OCI-LY1 (cell line): ENCODE results near the gene PIP4K2A.

Experiments
- H2AFZ ChIP-seq: fragments of 200-600 bp; sonication (generic), shearing (Covaris generic); 2 replicates; pipeline ENCODE4 v1.6.0; 2014; ENCODE audit warnings: antibody characterized with exemption, mild to moderate bottlenecking, low read length
- H3F3A ChIP-seq: fragments of 200-600 bp; sonication (generic), shearing (Covaris generic); 2 replicates; pipeline ENCODE4 v1.6.0; 2014; ENCODE audit warnings: mild to moderate bottlenecking, antibody characterized with exemption, low read length, moderate library complexity; ENCODE audit not compliant: insufficient read depth
- H3K27ac ChIP-seq: fragments of 200-600 bp; sonication (generic); 2 replicates; pipeline ENCODE4 v1.5.1; 2014; ENCODE audit warnings: low read length, mixed run types, mild to moderate bottlenecking, low read depth; ENCODE audit not compliant: poor library complexity, severe bottlenecking
- H3K27me3 ChIP-seq: fragments of 200-600 bp; sonication (generic); 2 replicates; pipeline ENCODE4 v1.6.0; 2014; ENCODE audit warnings: antibody characterized with exemption, mild to moderate bottlenecking, low read length, moderate library complexity; ENCODE audit not compliant: insufficient read depth
- H3K36me3 ChIP-seq: fragments of 200-600 bp; sonication (generic); 2 replicates; pipeline ENCODE4 v1.6.1; 2014; ENCODE audit warnings: mild to moderate bottlenecking, antibody characterized with exemption, low read length, moderate library complexity, mixed read lengths; ENCODE audit not compliant: insufficient read depth
- H3K4me1 ChIP-seq: fragments of 200-600 bp; sonication (generic); 2 replicates; pipeline ENCODE4 v1.5.1; 2014; ENCODE audit warnings: mild to moderate bottlenecking, low read length, moderate library complexity; ENCODE audit not compliant: insufficient read depth, severe bottlenecking
- H3K4me2 ChIP-seq: fragments of 200-600 bp; sonication (generic), shearing (Covaris generic); 2 replicates; pipeline ENCODE4 v1.6.1; 2014; ENCODE audit warnings: low read length
- H3K4me3 ChIP-seq: fragments of 200-600 bp; sonication (generic); 2 replicates; pipeline ENCODE4 v1.5.1; 2014; ENCODE audit warnings: low read length, low read depth, mild to moderate bottlenecking, mixed read lengths; ENCODE audit not compliant: poor library complexity, severe bottlenecking
- H3K79me2 ChIP-seq: fragments of 200-600 bp; shearing (Covaris generic); 2 replicates; pipeline ENCODE4 v1.6.1; 2016; ENCODE audit warnings: mixed run types, low read length, mixed read lengths; ENCODE audit not compliant: insufficient read depth
- H3K9ac ChIP-seq: fragments of 200-600 bp; sonication (generic), shearing (Covaris generic); 2 replicates; pipeline ENCODE4 v1.6.1; 2014; ENCODE audit warnings: mild to moderate bottlenecking, low read length, mixed read lengths
- H3K9me2 ChIP-seq: fragments of 200-600 bp; sonication (generic), shearing (Covaris generic); 2 replicates; pipeline ENCODE4 v1.6.1; 2014; ENCODE audit warnings: low read depth, mild to moderate bottlenecking, low read length, mixed read lengths
- H3K9me3 ChIP-seq: fragments of 200-600 bp; shearing (Covaris generic); 2 replicates; pipeline ENCODE4 v1.6.1; 2014; ENCODE audit warnings: low read length, mixed read lengths
- H4K20me1 ChIP-seq: fragments of 200-600 bp; sonication (generic), shearing (Covaris generic); 2 replicates; pipeline ENCODE4 v1.6.0; 2016; ENCODE audit warnings: mild to moderate bottlenecking, low read length; ENCODE audit not compliant: insufficient read depth
- CTCF ChIP-seq: fragments of 200-600 bp; sonication (generic), shearing (Covaris generic); IDR thresholded peaks from 2 replicates; pipeline ENCODE4 v1.5.1; 2017; ENCODE audit warnings: mild to moderate bottlenecking, antibody characterized with exemption, low read length, moderate library complexity, mixed read lengths
- EZH2 ChIP-seq: fragments of 200-600 bp; sonication (generic), shearing (Covaris generic); IDR thresholded peaks from 2 replicates; pipeline ENCODE4 v1.8.0; 2017; ENCODE audit warnings: borderline replicate concordance, mixed run types, mild to moderate bottlenecking, antibody characterized with exemption, low read length, moderate library complexity, mixed read lengths

PIP4K2A gene

GRCh38 chr10:22717728-22718127 lies 3.4 kb upstream of the PIP4K2A start:
- H3F3A ChIP-seq, result no peaks in the 10 kb centered on the region
- no peaks in the 10 kb centered on the region; the same call in 1 of the 2 replicates for H3K27me3 ChIP-seq
- H3K27ac ChIP-seq, result no peak overlapping the region
- H3K4me1 ChIP-seq, result peaks cover 15% of the 10 kb centered on the region
- H3K36me3 ChIP-seq, result no peaks in the 10 kb centered on the region
- H3K9ac ChIP-seq, result no peak overlapping the region
- no peaks in the 10 kb centered on the region for H4K20me1 ChIP-seq
- H3K9me3 ChIP-seq, result no peaks in the 10 kb centered on the region
- TF ChIP-seq CTCF (no peak), EZH2 (no peak)
- H3K4me2 ChIP-seq, result no peak overlapping the region
- no peak overlapping the region for H3K4me3 ChIP-seq
- no peaks in the 10 kb centered on the region for H3K9me2 ChIP-seq
- H2AFZ ChIP-seq, result no peak overlapping the region
- no peaks in the 10 kb centered on the region for H3K79me2 ChIP-seq

- no peaks in the 10 kb centered on the region for H3K9me2 ChIP-seq
- TF ChIP-seq EZH2, result no peak
- no peak for TF ChIP-seq CTCF
- no peak overlapping the region for H3K4me3 ChIP-seq
- no peak overlapping the region for H2AFZ ChIP-seq
- no peaks in the 10 kb centered on the region for H4K20me1 ChIP-seq
- no peaks in the 10 kb centered on the region for H3K9me3 ChIP-seq
- peaks cover 22% of the 10 kb centered on the region for H3K4me1 ChIP-seq
- no peaks in the 10 kb centered on the region for H3K36me3 ChIP-seq
- H3K4me2 ChIP-seq, result no peak overlapping the region
- no peaks in the 10 kb centered on the region for H3F3A ChIP-seq
- no peak overlapping the region for H3K9ac ChIP-seq
- H3K79me2 ChIP-seq, result no peaks in the 10 kb centered on the region
- H3K27ac ChIP-seq, result no peak overlapping the region
- H3K27me3 ChIP-seq, result no peaks in the 10 kb centered on the region; the same call in 1 of the 2 replicates
These were observed 2.6 kb upstream of the PIP4K2A start for GRCh38 chr10:22716943-22717342.

- TF ChIP-seq CTCF (no peak), EZH2 (no peak)
- H3K4me3 ChIP-seq, result peak overlapping the region; percentile 64
- H3K9ac ChIP-seq, result no peak overlapping the region
- 0 out of 2 replicates have a peak, but pooled peaks cover 4% of the 10 kb centered on the region for H4K20me1 ChIP-seq
- no peaks in the 10 kb centered on the region; the same call in 1 of the 2 replicates for H3K27me3 ChIP-seq
- H3K36me3 ChIP-seq, result no peaks in the 10 kb centered on the region
- H3K4me1 ChIP-seq, result peaks cover 29% of the 10 kb centered on the region
- no peak overlapping the region for H3K27ac ChIP-seq
- no peaks in the 10 kb centered on the region for H3F3A ChIP-seq
- no peaks in the 10 kb centered on the region for H3K9me2 ChIP-seq
- H3K9me3 ChIP-seq, result no peaks in the 10 kb centered on the region
- H3K79me2 ChIP-seq, result no peaks in the 10 kb centered on the region
- H2AFZ ChIP-seq, result no peak overlapping the region
- peak overlapping the region; percentile 69 for H3K4me2 ChIP-seq
These were observed 880 bp upstream of the PIP4K2A start for GRCh38 chr10:22715290-22715625.
